ENCODE results near the gene GSTA1.
"Not testable (repeated sequence)": the region's sequence is repeated elsewhere in the genome, so short reads cannot be mapped to it uniquely, and the experiment has no call there.

The GSTA1 gene

DNA sequence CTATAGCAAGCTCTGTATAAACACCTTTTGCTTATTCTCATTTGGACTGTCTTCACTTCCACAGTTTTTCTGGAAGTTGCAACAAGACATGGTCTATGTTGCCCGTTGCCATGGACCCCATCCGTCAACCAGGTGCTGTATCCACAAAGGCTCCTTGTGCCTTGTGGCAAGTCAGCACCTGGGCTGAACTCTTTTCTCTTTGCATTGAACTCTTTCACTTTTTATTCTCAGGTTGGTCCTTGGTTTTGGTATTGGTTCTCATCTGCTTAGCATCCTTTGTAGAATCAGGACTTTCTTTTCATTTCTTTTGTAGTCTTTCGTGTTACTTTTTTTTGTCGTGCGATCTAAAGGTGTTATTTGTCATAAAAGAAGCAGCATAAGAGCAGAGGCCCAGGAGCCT, 5.0 kb upstream of the GSTA1 start:
- no peak for DNase-seq (ENCODE audit: low spot score)

DNA sequence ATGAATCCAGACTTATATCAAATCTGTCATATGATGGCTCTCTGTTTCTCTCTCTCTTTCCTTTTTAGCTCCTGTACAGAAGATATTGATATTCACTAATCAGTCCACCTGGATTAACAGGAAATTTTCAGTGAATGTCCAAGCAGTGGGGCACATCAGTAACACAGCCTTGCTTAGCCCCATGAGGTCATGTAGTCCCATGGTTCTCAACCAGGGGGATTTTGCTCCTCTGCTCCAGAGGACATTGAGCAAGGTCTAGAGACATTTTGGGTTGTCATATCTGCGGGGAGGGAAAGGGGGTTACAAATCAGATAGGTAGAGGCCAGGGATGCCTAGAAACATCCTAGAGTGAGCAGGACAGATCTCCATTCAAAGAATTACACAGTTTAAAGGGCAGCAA, 810 bp downstream of the GSTA1 start:
- no peak for DNase-seq (ENCODE audit: low spot score)

DNA sequence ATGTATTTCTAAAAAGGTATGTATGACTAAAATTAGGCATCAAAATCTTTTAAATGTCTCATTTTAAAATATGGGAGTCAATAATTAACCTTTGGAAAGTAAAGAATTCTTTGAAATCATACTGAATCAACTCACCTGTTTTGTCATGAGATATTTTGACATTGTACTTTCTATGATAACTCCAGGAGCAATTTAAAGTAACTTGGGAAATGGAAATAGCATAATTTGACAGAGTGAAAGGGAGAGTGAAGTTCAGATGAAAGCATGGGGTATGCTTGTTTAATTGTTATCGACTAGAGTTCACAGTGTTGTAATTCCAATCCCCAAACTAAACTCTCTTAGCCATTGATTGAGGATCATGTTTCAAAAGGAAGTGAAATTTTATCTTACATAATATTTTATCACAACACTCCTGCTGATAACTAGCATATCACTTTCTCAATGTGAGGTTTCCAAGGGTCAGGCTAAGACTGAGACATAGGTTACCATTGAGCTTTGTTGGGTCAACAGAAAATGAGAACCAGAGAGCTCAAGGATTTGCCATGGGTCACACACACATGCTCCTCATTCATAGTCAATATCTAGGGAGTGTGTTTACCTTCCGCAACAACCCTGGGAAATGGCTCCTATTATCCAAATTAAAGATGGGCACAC, 2.3 kb downstream of the GSTA1 start:
- no peak for DNase-seq (ENCODE audit: low spot score)

DNA sequence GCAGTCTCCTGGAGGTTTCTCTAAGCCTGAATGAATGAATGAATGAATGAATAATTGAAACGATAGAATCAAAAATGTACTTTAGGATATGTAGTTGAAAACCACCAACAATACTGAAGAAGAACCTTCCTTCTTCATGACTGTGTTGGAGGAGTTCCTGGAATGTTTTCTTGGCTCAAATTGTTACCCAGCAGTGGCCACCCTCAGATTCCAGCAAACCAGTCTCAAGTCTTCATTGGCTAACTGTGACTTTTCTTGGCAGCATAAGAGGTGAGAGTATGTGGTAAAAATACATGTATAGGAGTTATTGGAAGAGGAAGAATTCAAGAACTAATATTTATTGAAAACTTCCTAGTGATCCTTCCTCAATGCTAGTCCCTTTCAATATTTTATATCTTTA, 4.3 kb downstream of the GSTA1 start:
- not testable (repeated sequence) for DNase-seq (ENCODE audit: low spot score)

DNA sequence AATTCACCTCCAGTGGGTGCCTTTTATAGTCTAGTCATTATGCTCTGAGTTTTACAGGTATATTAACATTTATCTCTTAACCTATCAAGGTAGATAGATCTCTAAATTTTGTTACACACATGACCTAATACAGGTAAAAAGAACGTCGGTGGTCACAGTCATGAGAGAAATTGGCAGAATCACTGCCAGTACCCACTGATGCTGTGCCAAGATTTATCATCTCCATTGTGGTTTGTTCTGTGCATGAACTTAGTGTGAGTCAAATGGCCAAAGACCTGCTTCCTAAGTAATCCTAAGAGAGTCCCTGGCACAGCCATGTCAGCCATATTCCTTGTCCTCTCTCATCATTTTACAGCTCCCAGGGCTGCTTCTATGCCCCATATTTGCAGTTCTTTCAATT, 9.2 kb downstream of the GSTA1 start:
- not testable (repeated sequence) for DNase-seq (ENCODE audit: low spot score)

DNA sequence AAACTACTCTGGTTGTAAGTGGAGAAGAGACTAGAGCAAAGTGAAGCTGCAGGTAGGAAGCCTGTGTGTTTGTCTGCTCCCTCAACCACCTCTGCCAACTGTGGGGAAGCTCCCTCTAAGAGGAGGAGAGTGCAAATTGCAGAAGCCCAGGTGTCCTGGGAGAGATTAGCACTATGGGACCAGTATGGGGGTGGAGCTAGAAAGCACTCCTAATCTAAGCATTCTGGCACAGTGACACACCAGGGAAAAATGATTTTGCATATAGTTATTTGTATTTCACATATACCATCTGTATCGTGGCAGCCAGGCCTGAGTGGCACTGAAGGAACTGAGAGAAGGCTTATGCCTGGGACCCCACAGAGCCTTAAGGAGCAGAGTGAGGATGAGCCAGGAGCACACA, 12.8 kb downstream of the GSTA1 start:
- no peak for DNase-seq (ENCODE audit: low spot score)

DNA sequence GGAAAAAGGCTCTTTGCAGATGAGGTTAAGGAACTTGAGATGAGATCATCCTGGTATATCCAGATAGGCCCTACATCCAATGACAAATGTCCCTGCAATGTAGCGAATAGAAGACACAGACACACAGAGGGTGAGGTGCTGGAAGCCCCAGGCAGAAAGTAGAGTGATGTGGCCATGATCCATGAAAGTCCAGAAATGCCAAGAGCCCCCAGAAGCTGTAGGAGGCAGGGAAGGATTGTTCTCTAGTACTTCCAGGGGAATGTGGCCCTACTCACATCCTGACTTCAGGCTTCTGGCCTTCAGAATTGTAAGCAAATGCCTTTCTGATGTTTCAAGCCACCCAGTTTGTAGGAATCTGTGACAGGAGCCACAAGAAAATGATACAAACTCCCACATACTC, 14.0 kb downstream of the GSTA1 start:
- not testable (repeated sequence) for DNase-seq (ENCODE audit: low spot score)

DNA sequence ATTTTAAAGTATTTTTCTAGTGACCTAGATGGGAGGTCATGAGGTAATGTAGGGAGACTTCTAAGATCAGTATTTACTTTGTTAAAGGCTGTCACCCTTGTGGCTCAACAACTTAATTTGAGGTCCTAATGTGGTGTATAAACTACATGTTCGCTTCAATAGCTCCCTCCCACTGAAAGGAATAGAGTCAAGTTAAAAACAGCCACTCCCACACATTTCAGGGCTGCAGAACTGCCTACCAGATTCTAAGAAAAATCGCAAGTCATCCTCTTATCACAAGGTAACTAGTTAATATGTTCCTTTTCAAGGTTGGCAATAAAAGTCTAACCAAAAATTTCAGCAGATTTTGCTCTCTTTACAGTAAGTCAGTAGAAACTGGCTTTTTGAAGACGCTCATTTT, 15.1 kb downstream of the GSTA1 start:
- no peak for DNase-seq (ENCODE audit: low spot score)

DNA sequence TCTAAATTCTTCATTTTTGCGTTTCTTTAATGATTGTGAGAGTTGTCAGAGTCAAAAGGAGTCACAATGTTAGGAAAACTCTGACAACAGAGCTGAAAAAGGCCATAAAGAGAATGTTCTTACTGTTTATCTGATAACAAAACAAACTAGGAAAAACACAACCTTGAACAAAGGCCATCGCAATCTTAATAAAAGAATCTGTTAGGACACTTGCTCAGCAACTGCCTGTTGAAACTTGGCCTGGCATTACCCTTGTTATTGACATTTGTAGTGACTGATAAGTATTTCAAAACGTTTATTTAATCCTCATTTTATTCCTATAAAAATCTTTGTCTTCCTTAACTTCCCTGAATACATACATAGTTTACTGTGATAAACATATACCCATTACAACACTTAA, 15.7 kb downstream of the GSTA1 start:
- no peak for DNase-seq (ENCODE audit: low spot score)

DNA sequence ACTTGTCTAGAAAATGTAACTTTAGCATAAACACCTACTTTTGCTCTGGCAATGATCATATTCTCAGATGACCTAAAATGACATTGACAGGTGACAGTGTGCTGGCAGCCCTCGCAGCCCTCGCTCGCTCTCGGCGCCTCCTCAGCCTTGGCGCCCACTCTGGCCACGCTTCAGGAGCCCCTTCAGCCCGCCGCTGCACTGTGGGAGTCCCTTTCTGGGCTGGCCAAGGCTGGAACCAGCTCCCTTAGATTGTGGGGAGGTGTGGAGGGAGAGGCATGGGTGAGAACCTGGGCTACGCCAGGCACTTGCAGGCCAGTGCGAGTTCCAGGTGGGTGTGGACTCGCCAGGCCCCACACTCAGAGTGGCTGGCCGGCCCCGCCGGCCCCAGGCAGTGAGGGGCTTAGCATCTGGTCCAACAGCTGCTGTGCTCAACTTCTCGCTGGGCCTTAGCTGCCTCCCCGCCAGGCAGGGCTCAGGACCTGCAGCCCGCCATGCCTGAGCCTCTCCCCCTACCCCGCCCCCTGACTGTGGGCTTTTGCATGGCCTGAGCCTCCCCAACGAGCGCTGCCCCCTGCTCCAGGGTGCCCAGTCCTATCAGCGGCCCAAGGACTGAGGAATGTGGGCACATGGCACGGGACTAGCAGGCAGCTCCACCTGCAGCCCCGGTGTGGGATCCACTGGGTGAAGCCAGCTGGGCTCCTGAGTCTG, 17.2 kb downstream of the GSTA1 start:
- no peak for DNase-seq (ENCODE audit: low spot score)

DNA sequence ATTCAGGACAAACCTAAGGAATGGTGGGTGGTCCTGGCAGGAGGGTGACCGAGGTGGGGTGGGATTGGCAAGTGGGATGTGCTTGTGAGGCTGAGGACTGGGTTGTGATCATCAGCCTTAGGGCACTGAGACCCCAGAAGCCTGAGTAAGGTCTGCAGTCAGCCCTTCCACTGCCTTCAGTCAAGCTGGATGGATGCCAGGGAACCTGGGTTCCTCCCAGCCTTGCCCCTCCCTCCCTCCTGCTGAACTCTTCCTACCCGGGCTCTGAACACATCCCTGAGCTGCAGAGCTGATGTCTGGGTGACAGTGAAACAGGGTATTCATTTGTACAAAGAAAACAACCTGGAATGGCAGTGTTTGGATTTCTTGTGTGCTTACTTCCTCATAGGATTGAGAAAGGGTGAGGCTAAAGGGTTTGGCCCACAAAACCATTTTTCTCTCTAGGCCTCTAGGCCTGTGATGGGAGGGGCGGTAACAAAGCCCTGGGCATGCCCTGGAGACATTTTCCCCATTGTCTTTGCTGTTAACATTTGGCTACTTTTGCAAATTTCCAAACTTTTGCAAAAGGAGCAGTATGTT, 20.8 kb downstream of the GSTA1 start:
- not testable (repeated sequence) for DNase-seq (ENCODE audit: low spot score)

DNA sequence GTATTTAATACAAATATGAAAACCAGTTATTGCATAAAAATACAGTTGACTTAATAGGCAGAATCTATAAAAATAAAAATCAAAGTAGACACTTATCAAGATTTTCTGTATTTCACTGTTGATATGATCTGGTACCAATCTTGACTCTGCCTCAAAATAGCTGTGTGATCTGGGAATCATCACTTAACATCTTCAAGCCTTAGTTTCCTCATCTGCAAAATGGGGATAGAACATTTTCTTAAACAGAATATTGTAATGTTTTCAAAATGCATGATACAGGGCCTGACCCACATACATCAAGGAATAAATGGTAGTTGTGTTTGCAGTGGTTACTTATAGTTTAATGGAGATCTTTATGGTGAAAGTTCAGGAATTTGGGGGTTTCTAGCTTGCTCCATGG, 21.4 kb downstream of the GSTA1 start:
- DNase-seq (ENCODE audit: low spot score), result not testable (repeated sequence)

DNA sequence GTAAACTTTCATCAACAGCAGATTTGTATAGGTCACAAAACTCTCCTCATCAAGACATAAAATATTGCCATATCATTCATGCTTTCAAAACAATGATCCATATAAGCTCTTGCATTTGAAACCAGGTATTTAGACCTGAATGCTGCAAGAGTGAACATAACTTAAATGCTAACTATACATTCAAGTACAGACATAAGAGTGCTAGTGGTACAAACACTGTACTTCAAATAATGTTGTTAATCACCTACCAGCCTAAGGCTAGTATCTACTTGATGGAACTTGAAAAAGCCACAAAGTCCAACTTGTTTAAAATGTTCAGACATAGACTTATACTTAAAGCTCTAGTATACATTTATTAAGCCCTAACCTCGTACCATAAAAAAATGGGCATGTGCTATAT, 24.4 kb downstream of the GSTA1 start:
- DNase-seq (ENCODE audit: low spot score), result no peak

DNA sequence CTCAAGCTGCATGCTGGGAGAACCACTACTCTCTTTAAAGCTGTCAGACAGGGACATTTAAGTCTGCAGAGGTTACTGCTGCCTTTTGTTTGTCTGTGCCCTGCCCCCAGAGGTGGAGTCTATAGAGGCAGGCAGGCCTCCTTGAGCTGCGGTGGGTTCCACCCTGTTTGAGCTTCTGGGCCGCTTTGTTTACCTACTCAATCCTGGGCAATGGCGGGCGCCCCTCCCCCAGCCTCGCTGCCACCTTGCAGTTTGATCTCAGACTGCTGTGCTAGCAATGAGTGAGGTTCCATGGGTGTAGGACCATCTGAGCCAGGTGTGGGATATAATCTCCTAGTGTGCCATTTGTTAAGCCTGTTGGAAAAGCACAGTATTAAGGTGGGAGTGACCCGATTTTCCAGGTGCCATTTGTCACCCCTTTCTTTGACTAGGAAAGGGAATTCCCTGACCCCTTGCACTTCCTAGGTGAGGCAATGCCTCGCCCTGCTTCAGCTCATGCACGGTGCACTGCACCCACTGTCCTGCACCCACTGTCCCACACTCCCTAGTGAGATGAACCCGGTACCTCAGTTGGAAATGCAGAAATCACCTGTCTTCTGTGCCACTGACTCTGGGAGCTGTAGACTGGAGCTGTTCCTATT, 26.8 kb downstream of the GSTA1 start:
- DNase-seq (ENCODE audit: low spot score), result not testable (repeated sequence)

DNA sequence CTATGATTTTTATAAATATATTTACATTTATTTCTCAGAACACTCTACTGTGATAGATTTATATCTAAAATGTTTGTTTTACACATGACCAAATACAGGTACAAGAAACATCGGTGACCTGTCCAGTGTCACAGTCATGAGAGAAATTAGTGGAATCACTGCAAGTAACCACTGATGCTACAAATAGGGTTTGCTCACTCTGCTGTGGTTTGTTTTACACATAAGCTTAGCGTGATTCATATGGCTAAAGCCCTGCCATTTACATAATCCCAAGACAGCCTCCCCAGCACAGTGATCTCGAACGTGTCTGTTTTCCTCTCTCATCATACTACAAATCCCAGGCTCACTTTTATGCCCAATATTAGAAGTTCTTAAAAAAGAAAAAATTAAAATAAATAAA, 34.2 kb downstream of the GSTA1 start:
- not testable (repeated sequence) for DNase-seq (ENCODE audit: low spot score)

DNA sequence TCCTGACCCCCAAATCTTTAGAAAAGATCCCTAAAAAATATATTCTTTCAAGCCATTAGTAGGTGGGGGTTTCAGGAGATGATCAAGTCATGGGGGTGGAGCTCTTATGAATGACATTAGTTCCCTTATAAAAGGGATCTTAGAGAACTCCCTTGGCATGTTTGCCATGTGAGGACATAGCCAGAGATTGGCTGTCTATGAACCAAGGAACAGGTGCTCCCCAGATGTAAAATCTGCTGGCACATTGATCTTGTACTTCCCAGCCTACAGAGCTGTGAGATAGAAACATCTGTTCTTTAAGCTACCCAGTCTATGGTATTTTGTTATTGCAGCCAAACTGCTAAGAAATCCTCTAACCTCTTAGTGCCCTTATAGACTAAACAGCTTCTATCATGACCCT, 36.0 kb downstream of the GSTA1 start:
- DNase-seq (ENCODE audit: low spot score), result not testable (repeated sequence)

DNA sequence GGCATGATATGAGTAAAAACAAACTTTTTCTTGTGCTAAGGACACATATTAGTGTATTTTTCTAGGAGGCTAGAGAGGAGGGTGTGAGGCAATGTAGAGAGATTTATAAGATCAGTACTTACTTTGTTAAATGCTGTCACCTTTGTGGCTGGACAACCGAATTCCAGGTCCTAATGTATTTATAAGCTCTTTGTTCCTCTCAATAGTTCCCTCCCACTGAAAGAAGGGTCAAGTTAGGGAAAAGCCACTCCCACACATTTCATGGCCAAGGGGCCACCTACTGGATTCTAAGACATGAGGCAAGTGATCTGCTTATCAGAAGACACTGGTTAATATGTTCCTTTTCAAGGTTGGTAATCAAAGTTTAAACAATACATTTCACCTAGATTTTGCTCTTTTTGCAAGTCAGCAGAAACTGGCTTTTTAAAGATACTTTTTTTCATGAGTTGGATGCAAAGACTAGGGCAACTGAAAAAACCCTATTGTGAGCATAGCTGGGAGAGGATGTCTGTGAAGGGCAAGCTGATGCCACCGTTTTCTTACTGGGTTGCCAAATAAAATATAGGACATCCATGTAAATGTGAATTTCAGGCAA, 40.2 kb downstream of the GSTA1 start, which contains the start of gene GSTA2:
Gene GSTA2 (minus strand): TSS at position 154 of the 595 bp plus-strand sequence. CDS start 5,528 bp downstream, outside the sequence.
- DNase-seq (ENCODE audit: low spot score), result not testable (repeated sequence)

DNA sequence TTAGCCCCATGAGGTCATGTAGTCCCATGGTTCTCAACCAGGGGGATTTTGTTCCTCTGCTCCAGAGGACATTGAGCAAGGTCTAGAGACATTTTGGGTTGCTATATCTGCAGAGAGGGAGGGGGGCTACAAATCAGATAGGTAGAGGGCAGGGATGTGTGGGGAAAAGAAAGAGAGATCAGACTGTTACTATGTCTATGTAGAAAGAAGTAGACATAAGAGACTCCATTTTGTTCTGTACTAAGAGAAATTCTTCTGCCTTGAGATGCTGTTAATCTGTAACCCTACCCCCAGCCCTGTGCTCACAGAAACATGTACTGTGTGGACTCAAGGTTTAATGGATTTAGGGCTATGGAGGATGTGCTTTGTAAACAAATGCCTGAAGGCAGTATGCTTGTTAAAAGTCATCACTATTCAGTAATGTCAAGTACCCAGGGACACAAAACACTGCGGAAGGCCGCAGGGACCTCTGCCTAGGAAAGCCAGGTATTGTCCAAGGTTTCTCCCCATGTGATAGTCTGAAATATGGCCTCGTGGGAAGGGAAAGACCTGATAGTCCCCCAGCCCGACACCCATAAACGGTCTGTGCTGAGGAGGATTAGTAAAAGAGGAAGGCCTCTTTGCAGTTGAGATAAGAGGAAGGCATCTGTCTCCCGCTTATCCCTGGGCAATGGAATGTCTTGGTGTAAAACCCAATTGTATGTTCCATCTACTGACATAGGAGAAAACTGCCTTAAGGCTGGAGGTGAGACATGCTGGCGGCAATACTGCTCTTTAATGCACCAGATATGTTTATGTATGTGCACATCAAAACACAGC, 41.7 kb downstream of the GSTA1 start:
- not testable (repeated sequence) for DNase-seq (ENCODE audit: low spot score)

DNA sequence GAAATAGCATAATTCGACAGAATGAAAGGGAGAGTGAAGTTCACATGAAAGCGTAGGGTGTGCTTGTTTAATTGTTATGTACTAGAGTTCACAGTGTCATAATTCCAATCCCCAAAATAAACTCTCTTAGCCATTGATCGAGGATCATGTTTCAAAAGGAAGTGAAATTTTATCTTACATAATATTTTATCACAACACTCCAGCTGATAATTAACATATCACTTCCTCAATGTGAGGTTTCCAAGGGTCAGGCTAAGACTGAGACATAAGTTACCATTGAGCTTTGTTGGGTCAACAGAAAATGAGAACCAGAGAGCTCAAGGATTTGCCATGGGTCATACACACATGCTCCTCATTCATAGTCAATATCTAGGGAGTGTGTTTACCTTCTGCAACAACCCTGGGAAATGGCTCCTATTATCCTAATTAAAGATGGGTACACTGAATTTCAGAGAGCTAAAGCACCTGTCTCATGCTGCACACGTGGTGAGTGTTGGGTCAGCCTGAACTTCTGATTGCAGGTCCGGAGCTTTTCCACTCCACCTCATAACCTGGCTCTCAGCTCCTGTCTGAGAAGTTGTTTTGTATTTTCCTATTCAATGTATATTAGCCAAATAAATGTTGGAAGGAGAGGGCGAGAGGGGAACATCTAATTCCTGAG, 43.4 kb downstream of the GSTA1 start:
- no peak for DNase-seq (ENCODE audit: low spot score)

DNA sequence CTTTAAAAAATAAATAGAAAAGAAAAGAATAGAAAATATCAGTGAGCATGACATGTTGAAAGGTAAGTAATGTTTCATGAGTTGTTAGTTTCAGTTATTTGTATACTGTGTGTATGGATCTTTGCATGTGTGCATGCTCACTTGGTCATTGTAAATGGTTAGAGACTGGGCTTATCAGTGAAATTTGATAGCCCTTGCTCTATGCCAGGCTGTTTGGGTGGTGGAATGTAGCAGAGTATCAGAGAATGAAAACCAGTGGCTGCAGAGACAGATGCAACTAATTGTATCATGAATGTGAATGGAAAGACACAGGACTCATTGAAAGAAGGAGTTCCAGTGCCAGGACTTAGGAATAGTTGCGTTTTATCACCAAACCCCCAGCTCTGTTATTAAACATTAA, 44.5 kb downstream of the GSTA1 start:
- DNase-seq (ENCODE audit: low spot score), result no peak

All from COLO829 (cell line).